NCI-H226 (cell line): ENCODE measurements around the gene OSBPL1A.

Source experiments
- DNase-seq: peaks from one replicate; pipeline ENCODE4 v3.0.0-alpha.2; 2015

OSBPL1A gene

GRCh38 chr18:24115628-24116027 lies 282.0 kb downstream of the OSBPL1A start:
- DNase-seq, result no peak

- no peak for DNase-seq
Measured at GRCh38 chr18:24114924-24115549, 282.6 kb downstream of the OSBPL1A start.

- DNase-seq, result no peak
Measured at GRCh38 chr18:24112874-24113615, 284.6 kb downstream of the OSBPL1A start.

GRCh38 chr18:24112464-24112863 lies 285.2 kb downstream of the OSBPL1A start:
- no peak for DNase-seq
